NCI-H524 treated with DMSO at 0.1 percent for 48 hours (cell line): ENCODE measurements around the gene GPC6.

Experiments used
- DNase-seq: peaks from one replicate; lab custom pipeline; 2025; lab: John Stamatoyannopoulos, UW

Gene GPC6

GRCh38 chr13:93848247-93848646 is 621.6 kb downstream of the GPC6 start:
- DNase-seq, result no peak

- no peak for DNase-seq
Measured at GRCh38 chr13:93851236-93851635, 624.6 kb downstream of the GPC6 start.

DNA sequence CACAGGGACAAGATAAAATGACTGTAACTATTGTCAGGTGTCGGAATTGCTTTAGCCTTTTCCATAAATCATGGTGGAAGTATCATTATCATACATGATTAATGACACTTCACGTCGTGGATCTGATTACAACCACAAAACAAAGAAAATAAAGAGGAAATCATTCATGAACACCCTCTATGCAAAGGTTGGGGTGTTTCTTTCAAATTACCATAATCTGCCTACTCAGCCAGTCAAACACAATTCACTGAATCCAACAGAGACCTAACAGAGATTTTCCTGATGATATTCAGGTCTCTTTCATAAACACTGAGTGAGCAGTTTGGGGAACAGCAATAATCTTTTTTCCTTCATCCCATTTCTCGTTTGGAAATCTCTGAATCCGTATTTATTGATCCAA is 627.3 kb downstream of the GPC6 start:
- DNase-seq, result no peak

- no peak for DNase-seq
Measured at GRCh38 chr13:93857126-93857525, 630.5 kb downstream of the GPC6 start.

DNA sequence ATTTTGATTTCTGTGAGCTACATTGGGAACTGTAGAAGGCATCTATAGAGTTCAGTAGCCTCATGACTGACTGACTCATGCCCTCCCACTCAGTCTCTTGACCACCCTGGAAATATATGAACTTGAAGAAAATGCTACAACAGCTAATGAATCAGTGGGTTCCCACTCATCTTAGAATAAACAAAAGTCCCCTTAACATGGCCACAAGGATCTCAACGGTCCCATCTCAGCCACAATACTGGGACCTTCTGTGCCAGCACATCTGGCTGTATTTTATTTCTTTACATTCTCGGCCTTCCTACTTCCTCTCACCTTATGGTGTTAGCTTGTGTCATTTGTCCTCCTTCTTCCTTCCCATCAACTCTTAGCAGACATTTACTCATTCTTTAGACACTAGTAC is 633.1 kb downstream of the GPC6 start:
- no peak for DNase-seq

GRCh38 chr13:93861818-93862217 is 635.2 kb downstream of the GPC6 start:
- no peak for DNase-seq

DNA sequence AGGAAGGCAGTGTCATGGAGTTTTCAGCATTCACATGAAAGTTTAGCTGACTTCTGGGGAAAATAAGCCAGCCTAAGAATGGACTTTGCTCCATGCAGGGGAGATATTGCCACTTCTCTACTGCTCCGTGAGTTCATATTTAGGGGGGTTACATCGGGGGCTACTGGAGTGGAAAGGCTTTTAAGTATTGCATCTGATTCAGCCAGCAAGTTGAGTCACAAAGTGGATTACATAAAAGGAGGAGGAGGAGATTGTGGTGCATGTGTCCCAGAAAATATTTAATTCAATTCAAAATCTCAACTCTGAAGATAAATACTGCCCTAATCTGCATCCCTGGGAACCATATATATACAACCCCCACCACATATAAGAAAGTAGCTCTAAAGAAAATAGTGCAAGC is 635.7 kb downstream of the GPC6 start:
- no peak for DNase-seq

DNA sequence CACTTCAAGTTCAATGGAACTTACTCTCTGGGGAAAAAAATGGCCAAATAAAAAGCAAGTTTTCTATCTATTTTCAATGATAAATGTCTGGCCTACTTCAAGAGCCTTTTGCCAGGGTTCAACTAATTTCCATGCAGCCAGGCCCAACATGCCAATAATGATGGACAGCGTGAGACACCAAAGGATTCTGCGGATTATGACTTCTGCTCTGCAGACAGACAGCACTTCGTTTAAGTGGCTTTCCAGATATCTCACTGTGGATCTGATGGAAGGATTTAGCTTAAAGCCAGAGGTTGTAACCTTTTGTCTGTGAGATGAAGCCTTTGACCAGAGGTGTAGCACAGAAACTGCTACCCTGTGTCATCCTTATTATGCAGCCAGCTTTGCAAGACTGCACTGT is 638.6 kb downstream of the GPC6 start:
- no peak for DNase-seq

DNA sequence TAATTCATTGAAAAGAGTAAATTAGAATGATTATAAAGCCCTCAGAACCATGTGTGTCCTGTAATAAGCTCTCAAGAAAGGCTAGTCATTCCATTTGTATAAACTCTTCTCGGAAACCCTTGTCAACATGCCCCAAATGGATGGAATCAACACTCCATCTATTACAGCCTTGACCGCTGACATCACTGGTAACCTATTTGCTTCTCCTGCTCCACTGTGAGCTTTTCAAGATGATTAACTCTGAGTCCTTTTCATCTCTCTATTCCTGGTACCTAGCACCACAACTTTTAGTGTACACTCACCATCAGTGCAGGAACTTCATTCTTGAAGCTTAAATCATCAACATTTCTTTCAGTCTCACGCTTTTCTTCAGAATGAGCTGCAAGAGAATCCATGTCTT is 640.9 kb downstream of the GPC6 start:
- no peak for DNase-seq

DNA sequence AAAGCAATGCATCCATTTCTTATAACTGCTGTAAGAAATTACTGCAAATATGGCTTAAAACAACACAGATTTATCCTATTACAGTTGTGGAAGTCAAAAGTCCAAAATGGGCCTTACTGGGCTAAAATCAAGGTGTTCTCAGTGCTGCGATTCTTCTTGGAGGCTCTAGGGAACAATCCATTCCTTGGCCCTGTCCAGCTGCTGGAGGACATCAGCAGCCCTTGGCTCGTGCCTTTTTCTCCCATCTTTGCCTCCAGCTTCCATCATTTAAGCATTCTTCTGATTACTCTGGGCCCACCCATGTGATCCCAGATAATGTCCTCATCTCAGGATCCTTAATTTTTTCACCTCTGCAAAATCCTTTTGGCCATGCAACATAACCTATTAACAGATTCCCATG is 645.8 kb downstream of the GPC6 start:
- DNase-seq, result no peak

DNA sequence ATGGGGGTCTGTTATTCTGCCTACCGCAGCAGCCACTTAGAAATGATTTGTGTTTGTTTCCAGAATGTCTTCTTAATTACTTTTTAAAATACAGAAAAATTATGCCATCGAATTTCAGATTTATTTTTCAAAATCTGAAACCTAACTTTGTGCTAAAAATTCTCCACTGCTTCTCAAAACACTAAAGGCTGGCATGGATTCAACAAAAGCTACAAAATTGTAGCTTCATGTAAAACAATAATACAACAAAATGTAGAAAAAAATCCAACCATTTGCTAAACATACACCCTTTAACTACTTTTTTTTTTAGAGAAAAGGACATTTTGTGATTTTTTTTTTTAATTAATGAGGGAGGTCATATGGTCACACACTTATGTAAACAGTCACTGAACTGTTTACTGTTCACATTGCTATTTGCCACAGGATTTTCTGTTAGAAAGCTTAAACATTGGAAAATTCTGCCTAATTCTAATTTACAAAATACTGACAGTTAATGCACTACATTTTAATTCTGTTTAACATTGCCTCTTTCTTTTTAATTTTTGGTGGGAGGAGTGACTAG is 646.3 kb downstream of the GPC6 start:
- no peak for DNase-seq

- no peak for DNase-seq
Measured at GRCh38 chr13:93875547-93875946, 648.9 kb downstream of the GPC6 start.

GRCh38 chr13:93876236-93876635 is 649.6 kb downstream of the GPC6 start:
- DNase-seq, result no peak

DNA sequence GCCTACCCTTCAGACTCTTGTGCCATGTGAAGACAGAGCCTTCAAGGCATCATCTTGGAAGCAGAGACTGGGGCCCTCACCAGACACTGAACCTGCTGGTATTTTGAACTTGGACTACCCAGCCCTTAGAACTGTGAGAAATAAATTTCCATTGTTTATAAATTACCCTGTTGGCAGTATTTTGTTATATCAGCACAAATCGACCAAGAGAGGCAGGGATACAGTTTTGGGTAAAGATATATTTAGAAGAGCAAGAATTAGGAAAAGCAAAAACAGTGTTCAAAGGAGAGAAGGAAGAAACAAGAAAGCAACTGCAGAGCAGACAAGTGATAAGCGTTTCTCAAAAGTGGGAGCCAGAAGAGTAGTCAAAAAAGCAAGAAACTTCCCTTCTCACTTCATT is 652.1 kb downstream of the GPC6 start:
- DNase-seq, result no peak

DNA sequence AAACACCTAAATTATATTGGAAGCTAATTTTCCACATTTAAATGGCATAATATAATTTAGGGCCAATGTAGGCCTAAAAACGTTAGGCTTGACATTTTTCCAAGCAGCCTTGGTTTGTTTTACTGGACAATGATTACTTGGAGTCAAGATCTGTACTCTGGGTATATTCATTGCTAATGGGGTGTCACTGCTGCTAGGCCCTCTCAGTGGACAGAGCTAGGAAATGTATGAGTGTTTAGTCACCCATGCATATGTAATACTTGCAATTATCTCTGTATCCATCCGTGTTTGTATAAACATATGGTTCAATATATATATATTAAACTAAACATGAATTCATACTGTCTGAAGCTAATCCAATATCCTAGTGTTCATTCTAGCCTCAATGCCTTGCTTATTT is 654.8 kb downstream of the GPC6 start:
- no peak for DNase-seq

- no peak for DNase-seq
Measured at GRCh38 chr13:93882086-93882651, 655.6 kb downstream of the GPC6 start.

DNA sequence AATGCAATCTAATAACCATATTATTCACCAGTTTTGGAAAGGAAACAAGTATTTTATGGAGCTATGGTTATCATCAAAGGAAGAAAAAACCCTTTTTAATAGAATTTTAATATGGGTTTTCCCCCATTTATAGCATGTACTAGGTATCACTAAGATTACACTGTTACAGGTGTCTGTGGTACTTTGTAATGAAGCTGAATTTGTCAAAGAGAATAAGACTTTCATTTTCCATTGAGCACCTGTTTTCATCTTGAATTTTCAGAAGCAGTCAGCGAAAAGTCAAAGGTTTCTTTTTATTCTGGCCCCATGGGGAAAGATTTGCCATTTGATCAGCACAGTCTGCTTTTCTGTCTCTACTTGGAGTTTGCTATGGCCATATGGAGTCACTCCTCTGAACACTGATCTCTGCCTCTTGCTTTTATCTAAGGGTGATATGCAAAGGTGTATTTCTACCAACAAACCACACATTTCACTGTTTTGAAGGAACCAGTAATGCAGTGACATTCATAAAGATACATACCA is 662.9 kb downstream of the GPC6 start:
- DNase-seq, result no peak

GRCh38 chr13:93899981-93900380 is 673.4 kb downstream of the GPC6 start:
- no peak for DNase-seq

GRCh38 chr13:93900731-93901130 is 674.1 kb downstream of the GPC6 start:
- no peak for DNase-seq

DNA sequence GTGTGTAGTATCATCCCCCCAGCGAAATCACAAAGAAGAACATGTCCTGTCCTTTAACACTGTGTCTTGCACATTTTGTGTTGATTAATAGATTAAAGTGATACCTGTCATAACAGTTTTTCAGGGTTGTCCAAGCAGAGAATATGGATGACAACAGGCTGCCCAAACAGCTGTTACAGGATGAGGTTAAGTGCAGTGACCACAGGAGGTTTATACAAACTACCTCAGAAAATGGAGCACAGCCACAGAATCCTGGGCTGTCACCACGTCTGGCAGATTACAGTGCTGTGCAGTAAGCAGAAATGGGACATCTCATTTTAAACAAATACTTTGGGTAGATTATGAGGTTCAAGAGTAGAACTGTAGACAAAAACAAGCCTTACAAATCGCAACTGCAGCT is 677.3 kb downstream of the GPC6 start:
- no peak for DNase-seq

DNA sequence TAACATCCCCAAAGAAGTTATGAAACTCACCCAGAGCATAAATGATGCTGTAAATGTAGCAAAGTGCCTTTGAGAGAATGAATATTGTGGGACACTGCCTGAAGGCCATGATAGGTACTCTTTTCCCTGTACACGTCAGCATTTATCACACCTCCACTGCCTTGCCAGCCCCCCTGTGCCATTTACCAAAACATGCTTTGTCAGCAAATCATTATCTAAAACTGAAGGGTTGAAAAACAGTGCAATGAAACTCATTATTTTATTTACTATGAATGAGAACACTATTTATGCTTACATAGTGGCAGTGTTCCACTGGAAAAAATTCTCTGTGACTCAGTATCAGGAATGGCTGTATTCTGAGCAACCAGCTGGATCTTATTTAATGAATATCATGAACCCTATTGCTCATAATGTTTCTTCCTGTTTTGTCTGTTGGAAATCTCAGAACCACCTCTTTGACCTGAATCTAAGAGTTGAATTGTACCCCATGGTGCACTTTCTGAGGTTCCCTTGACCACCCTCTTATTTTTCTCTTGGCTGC is 688.7 kb downstream of the GPC6 start:
- DNase-seq, result no peak

DNA sequence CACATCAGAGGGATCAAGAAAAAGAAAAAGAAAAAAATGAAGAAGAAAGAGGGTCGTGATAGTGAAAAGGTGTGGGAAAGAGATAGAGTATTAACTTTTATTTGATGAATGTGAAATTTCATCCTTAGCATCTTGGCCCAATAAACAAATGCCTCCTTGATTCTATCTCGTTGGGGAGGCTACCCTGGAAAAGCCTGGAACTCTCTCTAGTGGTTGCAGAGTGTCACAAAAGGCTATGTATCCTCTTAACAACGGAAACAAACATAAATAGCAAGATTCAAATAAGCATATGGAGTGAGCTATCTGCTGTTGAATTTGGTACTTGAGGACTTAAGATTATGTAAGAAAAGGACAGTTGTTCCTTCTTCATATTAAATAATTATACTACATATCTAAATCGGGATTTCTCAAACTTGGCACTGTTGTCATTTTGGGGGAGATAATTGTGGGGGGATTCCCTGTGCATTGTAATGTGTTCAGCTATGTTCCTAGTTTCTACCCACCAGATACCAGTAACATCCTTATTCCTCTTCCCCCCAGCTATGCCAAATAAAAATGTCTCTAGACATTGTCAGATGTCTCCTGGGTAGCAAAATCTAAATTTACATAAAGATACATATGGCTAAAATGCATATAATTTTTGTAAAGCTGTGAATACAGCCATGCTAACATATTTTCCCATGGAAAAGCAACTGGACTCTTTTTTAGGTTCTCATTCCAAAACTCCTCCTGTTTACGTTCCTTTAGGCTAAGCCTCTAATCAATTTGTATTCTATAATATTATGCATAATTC is 695.7 kb downstream of the GPC6 start:
- DNase-seq, result no peak

DNA sequence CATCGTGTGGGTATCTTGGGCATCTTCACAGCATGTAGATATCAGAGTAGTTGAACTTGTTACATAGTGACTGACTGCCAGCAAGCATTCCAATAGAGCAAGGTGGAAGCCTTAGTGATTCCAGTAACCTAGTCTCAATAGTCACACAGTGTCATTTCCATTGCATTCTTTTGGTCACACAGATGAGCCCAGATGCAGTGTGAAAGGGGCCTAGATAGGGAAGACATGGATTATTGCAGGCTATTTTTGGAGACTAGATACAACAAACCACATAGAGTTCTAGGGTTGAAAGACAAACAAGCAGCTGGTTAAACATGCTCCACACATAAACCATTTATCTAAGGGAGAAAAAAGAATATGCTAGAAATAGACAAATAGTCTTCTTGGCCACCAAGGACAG is 699.4 kb downstream of the GPC6 start:
- DNase-seq, result no peak
